Muscle of back (tissue), 11 donors: ENCODE data around the gene TMCO1. TPM values are rescaled to one million over a fixed set of nuclear protein-coding genes. Genes with fewer than 3 reads are reported as not detected.
"Not testable (repeated sequence)": the region's sequence is repeated elsewhere in the genome, so short reads cannot be mapped to it uniquely, and the experiment has no call there.

Source experiments
- DNase-seq, 3 donors: peaks; one replicate each; pipeline versions ENCODE4 v3.0.0 to v3.0.0-alpha.2; 2013
- polyA plus RNA-seq, 10 donors: library from polyadenylated mRNA; unstranded; fragments of 120-200 nt; gene quantifications; one replicate each; pipeline ENCODE4 v1.2.1, GENCODE V29; 2013; ENCODE audit not compliant: insufficient read length in 10 of 10

Gene TMCO1
- polyA plus RNA-seq, 10 donors = 49.3 to 71.9 (median 55.7) TPM

GRCh38 chr1:165688046-165688445 lies 80.6 kb downstream of the TMCO1 start:
- no peak for DNase-seq

DNA sequence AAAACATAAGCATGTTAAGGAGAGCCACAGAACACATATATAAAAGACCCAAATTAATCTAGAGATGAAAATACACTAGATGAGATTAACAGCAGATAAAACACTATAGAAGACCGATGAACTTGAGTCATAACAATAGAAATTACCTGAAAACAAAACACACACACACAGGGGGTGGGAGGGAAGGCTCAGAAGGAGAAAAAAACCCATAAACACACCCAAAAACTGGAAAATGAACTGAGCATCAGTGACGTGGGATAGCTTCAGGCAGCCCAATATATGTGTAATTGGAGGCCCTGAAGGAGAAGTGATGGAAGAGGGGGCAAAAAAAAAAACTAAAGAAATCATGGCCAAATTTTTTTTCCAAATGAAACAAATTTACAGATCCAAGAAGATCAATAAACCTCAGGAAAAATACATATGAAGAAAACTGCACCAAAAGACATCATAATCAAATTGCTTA lies 81.7 kb downstream of the TMCO1 start:
- DNase-seq = no peak

- no peak for DNase-seq
Observed at GRCh38 chr1:165686121-165686970, 82.3 kb downstream of the TMCO1 start.

- no peak for DNase-seq
Observed at GRCh38 chr1:165683848-165684485, 84.7 kb downstream of the TMCO1 start.

DNA sequence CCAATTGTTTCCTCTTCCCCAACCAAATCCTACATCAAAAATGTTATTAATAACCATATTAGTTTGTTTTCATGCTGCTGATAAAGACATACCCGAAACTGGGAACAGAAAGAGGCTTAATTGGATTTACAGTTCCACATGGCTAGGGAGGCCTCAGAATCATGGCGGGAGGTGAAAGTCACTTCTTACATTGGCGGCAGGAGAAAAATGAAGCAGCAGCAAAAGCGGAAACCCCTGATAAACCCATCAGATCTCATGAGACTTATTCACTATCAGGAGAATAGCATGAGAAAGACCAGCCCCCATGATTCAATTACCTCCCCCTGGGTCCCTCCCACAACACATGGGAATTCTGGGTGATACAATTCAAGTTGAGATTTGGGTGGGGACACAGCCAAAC lies 87.9 kb downstream of the TMCO1 start:
- not testable (repeated sequence) for DNase-seq

- no peak for DNase-seq
Observed at GRCh38 chr1:165680303-165680702, 88.4 kb downstream of the TMCO1 start.

- DNase-seq = no peak
Observed at GRCh38 chr1:165679282-165680036, 89.2 kb downstream of the TMCO1 start.

GRCh38 chr1:165678509-165678908 lies 90.2 kb downstream of the TMCO1 start:
- no peak for DNase-seq

Other genes starting within 250 kb of the TMCO1 start
- gene LRRC52, start 224.9 kb downstream of the TMCO1 start, polyA plus RNA-seq = under 1 TPM in 5 of 10 donors, not detected in 5; 0.15 to 0.27 (median 0.22) TPM
- 100 to 1,000 TPM; 132 to 208 (median 171) TPM for gene MGST3, start 137.6 kb downstream of the TMCO1 start, polyA plus RNA-seq
- 10 to 100 TPM; 39.3 to 55.5 (median 44.2) TPM for gene ALDH9A1, start 70.3 kb downstream of the TMCO1 start, polyA plus RNA-seq
- gene UCK2, start 58.7 kb upstream of the TMCO1 start, polyA plus RNA-seq = 10 to 100 TPM; 14.0 to 20.6 (median 16.4) TPM